Measurements from ENCODE around the gene ANKS1A. TPM values are rescaled to one million over a fixed set of nuclear protein-coding genes. Genes with fewer than 3 reads are reported as not detected.

ANKS1A gene
- polyA plus RNA-seq, 3 donors = 1.7 to 8.0 (median 3.1) TPM

DNA sequence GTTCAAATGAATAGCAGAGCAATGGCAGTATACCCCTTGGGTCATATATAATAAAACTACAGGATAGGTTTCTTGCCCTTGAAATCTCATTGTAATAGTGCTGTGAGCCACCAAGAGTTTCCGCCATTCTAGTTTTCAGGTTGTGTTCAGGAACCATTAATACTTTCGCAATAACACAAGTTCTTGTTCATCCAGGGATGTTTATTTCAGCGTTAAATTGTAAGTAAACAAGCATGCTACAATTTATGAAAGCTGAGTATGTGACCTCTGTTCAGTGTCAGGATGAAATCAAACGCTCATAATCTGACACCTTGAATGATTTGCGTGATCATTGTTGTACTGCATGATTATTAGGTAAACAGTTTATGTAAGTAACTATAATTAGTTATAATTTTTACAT is 22.8 kb downstream of the ANKS1A start:
- TF ChIP-seq, protein P1, sequence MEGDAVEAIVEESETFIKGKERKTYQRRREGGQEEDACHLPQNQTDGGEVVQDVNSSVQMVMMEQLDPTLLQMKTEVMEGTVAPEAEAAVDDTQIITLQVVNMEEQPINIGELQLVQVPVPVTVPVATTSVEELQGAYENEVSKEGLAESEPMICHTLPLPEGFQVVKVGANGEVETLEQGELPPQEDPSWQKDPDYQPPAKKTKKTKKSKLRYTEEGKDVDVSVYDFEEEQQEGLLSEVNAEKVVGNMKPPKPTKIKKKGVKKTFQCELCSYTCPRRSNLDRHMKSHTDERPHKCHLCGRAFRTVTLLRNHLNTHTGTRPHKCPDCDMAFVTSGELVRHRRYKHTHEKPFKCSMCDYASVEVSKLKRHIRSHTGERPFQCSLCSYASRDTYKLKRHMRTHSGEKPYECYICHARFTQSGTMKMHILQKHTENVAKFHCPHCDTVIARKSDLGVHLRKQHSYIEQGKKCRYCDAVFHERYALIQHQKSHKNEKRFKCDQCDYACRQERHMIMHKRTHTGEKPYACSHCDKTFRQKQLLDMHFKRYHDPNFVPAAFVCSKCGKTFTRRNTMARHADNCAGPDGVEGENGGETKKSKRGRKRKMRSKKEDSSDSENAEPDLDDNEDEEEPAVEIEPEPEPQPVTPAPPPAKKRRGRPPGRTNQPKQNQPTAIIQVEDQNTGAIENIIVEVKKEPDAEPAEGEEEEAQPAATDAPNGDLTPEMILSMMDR (IDR thresholded peaks at IDR 0.05) = no peak
- H3K4me3 Mint-ChIP-seq = no peak overlapping the region
- H3K36me3 ChIP-seq (replicated peaks in 1 of 2; ENCODE audit: control insufficient read depth in 1 of 2, insufficient read depth in 2 of 2, low read length in 2 of 2) = peaks cover 0 to 7% of the 10 kb centered on the region in 2 donors
- no peak overlapping the region for H2AFZ ChIP-seq (ENCODE audit: insufficient read depth, low read depth, low read length, poor library complexity, severe bottlenecking)
- no peaks in the 10 kb centered on the region for H3K27me3 ChIP-seq (ENCODE audit: control insufficient read depth in 2 of 2, insufficient read depth in 2 of 2, low read length in 2 of 2)
- DNase-seq = no peak
- peaks cover 99% of the 10 kb centered on the region for H4K20me1 ChIP-seq (ENCODE audit: insufficient read depth, low read length)
- H3K27ac Mint-ChIP-seq = no peak overlapping the region
- H3K4me1 ChIP-seq (ENCODE audit: control insufficient read depth in 1 of 2, insufficient read depth in 2 of 2, low read length in 2 of 2) = peaks cover 5 to 8% of the 10 kb centered on the region in 2 donors
- H3K27me3 Mint-ChIP-seq (ENCODE audit: low read depth in 3 of 3) = no peaks in the 10 kb centered on the region
- no CpG with 5 or more reads among the region's 5 CpGs for WGBS (ENCODE audit: insufficient coverage)
- H3K4me1 Mint-ChIP-seq = peaks cover 29% of the 10 kb centered on the region
- no peaks in the 10 kb centered on the region for H3K36me3 Mint-ChIP-seq
- no peak overlapping the region for H3K4me2 ChIP-seq (replicated peaks; ENCODE audit: extremely low read depth, low read length, poor library complexity, severe bottlenecking)
- peaks cover 0 to 1% (median 0%) of the 10 kb centered on the region in 7 donors for H3K9me3 Mint-ChIP-seq
- intact Hi-C loops (cut with micrococcal nuclease) = no loop called here
- H3K9ac ChIP-seq (ENCODE audit: insufficient read depth, low read length, poor library complexity, severe bottlenecking) = no peak overlapping the region
- H3K27ac ChIP-seq (ENCODE audit: low read depth in 1 of 2, low read length in 2 of 2) = no peak overlapping the region
- peaks cover 95% of the 10 kb centered on the region for H3K79me2 ChIP-seq (ENCODE audit: insufficient read depth, low read length)
- H3K4me3 ChIP-seq (replicated peaks in 1 of 3; ENCODE audit: low read depth in 2 of 3, low read length in 3 of 3) = no peak overlapping the region
- no peaks in the 10 kb centered on the region for H3K9me3 ChIP-seq (replicated peaks in 1 of 2; ENCODE audit: control insufficient read depth in 1 of 2, insufficient read depth in 1 of 2, low read length in 2 of 2)

DNA sequence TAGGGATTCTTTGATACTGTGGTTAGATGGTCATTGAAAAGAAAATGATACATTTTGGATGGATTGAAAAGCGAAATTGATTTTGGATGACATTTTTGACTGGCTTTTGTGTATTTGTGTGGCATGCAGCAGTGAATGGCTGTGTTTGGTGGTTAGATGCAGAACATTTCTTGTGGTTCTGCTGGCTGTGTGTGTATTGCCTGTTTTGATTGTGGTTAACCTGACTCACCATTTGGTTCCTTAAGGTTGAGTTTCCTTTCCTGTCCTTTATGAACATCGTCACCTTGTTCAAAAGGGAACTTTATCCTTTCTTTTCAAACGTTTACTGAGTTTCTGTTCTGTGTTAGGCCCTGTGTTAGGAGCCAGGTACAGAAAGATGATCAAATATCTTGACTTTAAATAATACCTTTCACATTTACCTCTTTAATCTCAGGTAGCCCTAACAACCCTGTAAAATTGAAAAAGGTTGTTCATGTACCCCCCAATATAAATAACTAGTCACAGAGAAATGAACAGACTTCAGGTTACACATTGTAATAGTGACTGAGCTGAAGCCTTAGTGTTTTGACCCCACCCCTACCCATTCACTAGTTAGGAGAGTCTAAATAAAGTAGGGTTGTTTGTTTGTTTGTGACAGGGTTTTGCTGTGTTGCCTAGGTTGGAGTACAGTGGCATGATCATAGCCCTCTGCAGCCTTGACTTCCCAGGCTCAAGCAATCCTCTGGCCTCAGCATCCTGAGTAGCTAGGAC is 23.8 kb downstream of the ANKS1A start:
- peaks cover 0 to 1% (median 0%) of the 10 kb centered on the region in 7 donors for H3K9me3 Mint-ChIP-seq
- Histone ChIP-seq H3K4me2 (replicated peaks; ENCODE audit: extremely low read depth, low read length, poor library complexity, severe bottlenecking) (no peak overlapping the region), H3K27ac (ENCODE audit: low read depth in 1 of 2, low read length in 2 of 2) (peak overlapping the region in 1 of 2 donors; percentile 3), H3K9ac (ENCODE audit: insufficient read depth, low read length, poor library complexity, severe bottlenecking) (no peak overlapping the region), H4K20me1 (ENCODE audit: insufficient read depth, low read length) (peaks cover 99% of the 10 kb centered on the region), H3K4me1 (ENCODE audit: control insufficient read depth in 1 of 2, insufficient read depth in 2 of 2, low read length in 2 of 2) (peaks cover 0 to 5% of the 10 kb centered on the region in 2 donors), H3K4me3 (replicated peaks in 1 of 3; ENCODE audit: low read depth in 2 of 3, low read length in 3 of 3) (no peak overlapping the region), H3K79me2 (ENCODE audit: insufficient read depth, low read length) (peaks cover 88% of the 10 kb centered on the region), H2AFZ (ENCODE audit: insufficient read depth, low read depth, low read length, poor library complexity, severe bottlenecking) (no peak overlapping the region), H3K27me3 (ENCODE audit: control insufficient read depth in 2 of 2, insufficient read depth in 2 of 2, low read length in 2 of 2) (no peaks in the 10 kb centered on the region), H3K9me3 (replicated peaks in 1 of 2; ENCODE audit: control insufficient read depth in 1 of 2, insufficient read depth in 1 of 2, low read length in 2 of 2) (no peaks in the 10 kb centered on the region), H3K36me3 (replicated peaks in 1 of 2; ENCODE audit: control insufficient read depth in 1 of 2, insufficient read depth in 2 of 2, low read length in 2 of 2) (peaks cover 0 to 8% of the 10 kb centered on the region in 2 donors)
- intact Hi-C loops (cut with micrococcal nuclease) = no loop called here
- peaks cover under 1% of the 10 kb centered on the region in 2 donors for H3K36me3 Mint-ChIP-seq
- H3K27ac Mint-ChIP-seq = peak overlapping the region in 1 of 7 donors; percentile 21
- TF ChIP-seq, protein P1 (IDR thresholded peaks at IDR 0.05) = no peak
- H3K4me1 Mint-ChIP-seq = peaks cover 34% of the 10 kb centered on the region
- DNase-seq = peak in 1 of 3 donors; percentile 8
- H3K4me3 Mint-ChIP-seq = no peak overlapping the region
- WGBS (ENCODE audit: insufficient coverage) = 33% methylated on average over 1 of the region's 3 CpGs
- no peaks in the 10 kb centered on the region for H3K27me3 Mint-ChIP-seq (ENCODE audit: low read depth in 3 of 3)

All from CD14-positive monocyte (primary cell).